Measurements from ENCODE around the gene DHODH. TPM values are rescaled to one million over a fixed set of nuclear protein-coding genes. Genes with fewer than 3 reads are reported as not detected.

Gene DHODH
- total and polyA plus RNA-seq, 2 of the 13 experiments (the other 11 are each of a cell fraction or from before 2014, with no cell fraction given): 10.7 to 16.4 TPM

- TF ChIP-seq, protein P1, sequence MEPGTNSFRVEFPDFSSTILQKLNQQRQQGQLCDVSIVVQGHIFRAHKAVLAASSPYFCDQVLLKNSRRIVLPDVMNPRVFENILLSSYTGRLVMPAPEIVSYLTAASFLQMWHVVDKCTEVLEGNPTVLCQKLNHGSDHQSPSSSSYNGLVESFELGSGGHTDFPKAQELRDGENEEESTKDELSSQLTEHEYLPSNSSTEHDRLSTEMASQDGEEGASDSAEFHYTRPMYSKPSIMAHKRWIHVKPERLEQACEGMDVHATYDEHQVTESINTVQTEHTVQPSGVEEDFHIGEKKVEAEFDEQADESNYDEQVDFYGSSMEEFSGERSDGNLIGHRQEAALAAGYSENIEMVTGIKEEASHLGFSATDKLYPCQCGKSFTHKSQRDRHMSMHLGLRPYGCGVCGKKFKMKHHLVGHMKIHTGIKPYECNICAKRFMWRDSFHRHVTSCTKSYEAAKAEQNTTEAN (CRISPR knock-in tag; conservative IDR thresholded peaks at IDR 0.05): 0 out of 2 replicates have a peak, but pooled peaks have one; percentile 30
- TF ChIP-seq ZNF720 (CRISPR knock-in tag; IDR thresholded peaks at IDR 0.05): no peak
- peak; percentile 96 for TF ChIP-seq PRDM10 (CRISPR knock-in tag; IDR thresholded peaks at IDR 0.05; ENCODE audit: low read depth)
- peak; percentile 86 for TF ChIP-seq SOX5 (CRISPR knock-in tag; IDR thresholded peaks at IDR 0.05; ENCODE audit: borderline replicate concordance)
- no peak for TF ChIP-seq MLLT10 (CRISPR knock-in tag; IDR thresholded peaks at IDR 0.05)
- TF ChIP-seq, protein P2, sequence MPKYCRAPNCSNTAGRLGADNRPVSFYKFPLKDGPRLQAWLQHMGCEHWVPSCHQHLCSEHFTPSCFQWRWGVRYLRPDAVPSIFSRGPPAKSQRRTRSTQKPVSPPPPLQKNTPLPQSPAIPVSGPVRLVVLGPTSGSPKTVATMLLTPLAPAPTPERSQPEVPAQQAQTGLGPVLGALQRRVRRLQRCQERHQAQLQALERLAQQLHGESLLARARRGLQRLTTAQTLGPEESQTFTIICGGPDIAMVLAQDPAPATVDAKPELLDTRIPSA (CRISPR knock-in tag; IDR thresholded peaks at IDR 0.05; ENCODE audit: borderline replicate concordance): no peak
- TF ChIP-seq ZNF607 (CRISPR knock-in tag; IDR thresholded peaks at IDR 0.05; ENCODE audit: borderline replicate concordance): no peak
- TF ChIP-seq NRL (CRISPR knock-in tag; IDR thresholded peaks at IDR 0.05; ENCODE audit: borderline replicate concordance): no peak
- TF ChIP-seq ETV6 (CRISPR knock-in tag; conservative IDR thresholded peaks at IDR 0.05): 0 out of 2 replicates have a peak, but pooled peaks have one; percentile 40
- TF ChIP-seq REL (CRISPR knock-in tag; conservative IDR thresholded peaks at IDR 0.05): no peak
- TF ChIP-seq SRSF4 (IDR thresholded peaks at IDR 0.05; ENCODE audit: low read depth, low read length, poor library complexity, severe bottlenecking): no peak
- TF ChIP-seq MEF2D (CRISPR knock-in tag; IDR thresholded peaks at IDR 0.05): no peak
- TF ChIP-seq U2AF2 (IDR thresholded peaks at IDR 0.05; ENCODE audit: low read depth, low read length): no peak
- TF ChIP-seq ZSCAN31 (CRISPR knock-in tag; IDR thresholded peaks at IDR 0.05; ENCODE audit: low read depth): peak; percentile 47; the same call in 1 of the 2 replicates
- no peak for TF ChIP-seq ZSCAN20 (CRISPR knock-in tag; IDR thresholded peaks at IDR 0.05; ENCODE audit: borderline replicate concordance)
- no peak for TF ChIP-seq ZNF337 (CRISPR knock-in tag; IDR thresholded peaks at IDR 0.05; ENCODE audit: borderline replicate concordance, low read depth)
- TF ChIP-seq SRSF1 (optimal IDR thresholded peaks at IDR 0.05; ENCODE audit: low read depth, low read length): no peak
- no peak for TF ChIP-seq ZNF251 (CRISPR knock-in tag; IDR thresholded peaks at IDR 0.05)
- peak; percentile 86 for TF ChIP-seq SAP130 (CRISPR knock-in tag; IDR thresholded peaks at IDR 0.05; ENCODE audit: low read depth)
- TF ChIP-seq HOXA3 (CRISPR knock-in tag; IDR thresholded peaks at IDR 0.05): peak; percentile 93
- TF ChIP-seq HNRNPK (IDR thresholded peaks at IDR 0.05; ENCODE audit: low read depth, low read length, poor library complexity, severe bottlenecking): no peak
- TF ChIP-seq, protein P3, sequence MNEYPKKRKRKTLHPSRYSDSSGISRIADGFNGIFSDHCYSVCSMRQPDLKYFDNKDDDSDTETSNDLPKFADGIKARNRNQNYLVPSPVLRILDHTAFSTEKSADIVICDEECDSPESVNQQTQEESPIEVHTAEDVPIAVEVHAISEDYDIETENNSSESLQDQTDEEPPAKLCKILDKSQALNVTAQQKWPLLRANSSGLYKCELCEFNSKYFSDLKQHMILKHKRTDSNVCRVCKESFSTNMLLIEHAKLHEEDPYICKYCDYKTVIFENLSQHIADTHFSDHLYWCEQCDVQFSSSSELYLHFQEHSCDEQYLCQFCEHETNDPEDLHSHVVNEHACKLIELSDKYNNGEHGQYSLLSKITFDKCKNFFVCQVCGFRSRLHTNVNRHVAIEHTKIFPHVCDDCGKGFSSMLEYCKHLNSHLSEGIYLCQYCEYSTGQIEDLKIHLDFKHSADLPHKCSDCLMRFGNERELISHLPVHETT (CRISPR knock-in tag; conservative IDR thresholded peaks at IDR 0.05): peak; percentile 62; the same call in 1 of the 2 replicates
- TF ChIP-seq TRIM24 (CRISPR knock-in tag; IDR thresholded peaks at IDR 0.05): no peak
These were observed 64.2 kb downstream of the DHODH start (continued) for GRCh38 chr16:72072514-72073342.
